Activated T-cell treated with anti-CD3 and anti-CD28 coated beads, Interleukin-2, amount 50 U/mL, for 72 hours (primary cell): ENCODE data around the gene PCDHGC5. TPM values are rescaled to one million over a fixed set of nuclear protein-coding genes. Genes with fewer than 3 reads are reported as not detected.
A peak's percentile ranks its signal among the peaks of the same experiment; 100 is the strongest.

Experiments
- ATAC-seq, 2 donors: fragments of 150-1000 bp; cut with Tn5 transposase; replicated peaks in 1 of 2; 2 replicates each; pipeline ENCODE4 v1.10.0; 2021; ENCODE audit warnings: moderate library complexity in 2 of 2, mild to moderate bottlenecking in 1 of 2
- DNase-seq, 2 donors: peaks; one replicate each; pipeline ENCODE4 v3.0.0; 2021 to 2022; ENCODE audit warnings: mixed read lengths in 1 of 2
- H3K27ac Mint-ChIP-seq: one replicate; pipeline ENCODE4 v1.8.0; 2022; ENCODE audit warnings: mild to moderate bottlenecking, moderate library complexity, mixed read lengths
- H3K27me3 Mint-ChIP-seq: one replicate; pipeline ENCODE4 v1.8.0; 2022; ENCODE audit warnings: low read depth, mixed read lengths
- H3K36me3 Mint-ChIP-seq, 2 donors: one replicate each; pipeline ENCODE4 v1.8.0; 2022; ENCODE audit warnings: mixed read lengths in 2 of 2, mild to moderate bottlenecking in 1 of 2; ENCODE audit not compliant: insufficient read depth in 2 of 2
- H3K4me1 Mint-ChIP-seq: one replicate; pipeline ENCODE4 v1.8.0; 2022; ENCODE audit warnings: low read depth, mixed read lengths
- H3K4me3 Mint-ChIP-seq, 2 donors: one replicate each; pipeline ENCODE4 v1.8.0; 2022; ENCODE audit warnings: mild to moderate bottlenecking in 2 of 2, mixed read lengths in 2 of 2, moderate library complexity in 2 of 2
- H3K9me3 Mint-ChIP-seq, 2 donors: one replicate each; pipeline ENCODE4 v1.8.0; 2022; ENCODE audit warnings: mixed read lengths in 2 of 2
- total RNA-seq, 2 donors: library from RNA; stranded (reverse); gene quantifications; one replicate each; pipeline ENCODE4 v1.2.3, GENCODE V29; 2022

The PCDHGC5 gene
- total RNA-seq, 2 donors from 2014 or later: not detected

GRCh38 chr5:141511771-141512325 lies 23.0 kb downstream of the PCDHGC5 start:
- no peak overlapping the region for H3K27ac Mint-ChIP-seq

GRCh38 chr5:141512390-141512910 lies 23.6 kb downstream of the PCDHGC5 start:
- ATAC-seq: peak; percentile 46 to 47
- H3K4me1 Mint-ChIP-seq: peaks cover 54% of the 10 kb centered on the region
- peak overlapping the region; percentile 43 for H3K27ac Mint-ChIP-seq
- peaks cover 1 to 3% of the 10 kb centered on the region in 2 donors for H3K36me3 Mint-ChIP-seq
- DNase-seq: peak; percentile 87 to 92
- peak overlapping the region; percentile 78 to 96 for H3K4me3 Mint-ChIP-seq
- H3K27me3 Mint-ChIP-seq: no peaks in the 10 kb centered on the region
- no peaks in the 10 kb centered on the region for H3K9me3 Mint-ChIP-seq

More at GRCh38 chr5:141511771-141512325, 23.0 kb downstream of the PCDHGC5 start:
- ATAC-seq (no peak), DNase-seq (no peak)
- Mint-ChIP-seq H3K4me1 (peaks cover 54% of the 10 kb centered on the region), H3K36me3 (peaks cover 1 to 2% of the 10 kb centered on the region in 2 donors), H3K9me3 (no peaks in the 10 kb centered on the region), H3K4me3 (no peak overlapping the region), H3K27me3 (no peaks in the 10 kb centered on the region)

- peak; percentile 48 to 67 for ATAC-seq
- H3K27me3 Mint-ChIP-seq: no peaks in the 10 kb centered on the region
- H3K36me3 Mint-ChIP-seq: peaks cover 2 to 3% of the 10 kb centered on the region in 2 donors
- peak overlapping the region; percentile 6 for H3K27ac Mint-ChIP-seq
- peak; percentile 36 to 41 for DNase-seq
- peaks cover 54% of the 10 kb centered on the region for H3K4me1 Mint-ChIP-seq
- H3K4me3 Mint-ChIP-seq: peak overlapping the region; percentile 78 to 96
- H3K9me3 Mint-ChIP-seq: no peaks in the 10 kb centered on the region
Observed at GRCh38 chr5:141512911-141513626, 24.2 kb downstream of the PCDHGC5 start.

GRCh38 chr5:141513627-141514329 lies 24.9 kb downstream of the PCDHGC5 start:
- peaks cover 3 to 4% of the 10 kb centered on the region in 2 donors for H3K36me3 Mint-ChIP-seq
- DNase-seq: peak; percentile 64 to 69
- peak overlapping the region; percentile 78 to 96 for H3K4me3 Mint-ChIP-seq
- ATAC-seq: peak; percentile 59 to 68
- peaks cover 54% of the 10 kb centered on the region for H3K4me1 Mint-ChIP-seq
- no peaks in the 10 kb centered on the region for H3K9me3 Mint-ChIP-seq
- no peaks in the 10 kb centered on the region for H3K27me3 Mint-ChIP-seq
- H3K27ac Mint-ChIP-seq: no peak overlapping the region

- peaks cover 47% of the 10 kb centered on the region for H3K4me1 Mint-ChIP-seq
- ATAC-seq: peak; percentile 5 to 12
- H3K36me3 Mint-ChIP-seq: peaks cover 3 to 4% of the 10 kb centered on the region in 2 donors
- no peak for DNase-seq
- peak overlapping the region; percentile 78 to 96 for H3K4me3 Mint-ChIP-seq
- H3K27me3 Mint-ChIP-seq: no peaks in the 10 kb centered on the region
- H3K27ac Mint-ChIP-seq: no peak overlapping the region
- no peaks in the 10 kb centered on the region for H3K9me3 Mint-ChIP-seq
Observed at GRCh38 chr5:141514330-141515133, 25.7 kb downstream of the PCDHGC5 start.

- H3K4me3 Mint-ChIP-seq: no peak overlapping the region
- H3K4me1 Mint-ChIP-seq: peaks cover 47% of the 10 kb centered on the region
- no peaks in the 10 kb centered on the region for H3K27me3 Mint-ChIP-seq
- H3K9me3 Mint-ChIP-seq: no peaks in the 10 kb centered on the region
- ATAC-seq: no peak
- H3K36me3 Mint-ChIP-seq: peaks cover 3 to 8% of the 10 kb centered on the region in 2 donors
- DNase-seq: no peak
- H3K27ac Mint-ChIP-seq: no peak overlapping the region
Observed at GRCh38 chr5:141515141-141515540, 26.3 kb downstream of the PCDHGC5 start.

GRCh38 chr5:141515946-141516671 lies 27.2 kb downstream of the PCDHGC5 start:
- Mint-ChIP-seq H3K4me3 (no peak overlapping the region), H3K9me3 (no peaks in the 10 kb centered on the region), H3K4me1 (peaks cover 57% of the 10 kb centered on the region), H3K36me3 (peaks cover 6 to 14% of the 10 kb centered on the region in 2 donors), H3K27ac (peak overlapping the region; percentile 41), H3K27me3 (no peaks in the 10 kb centered on the region)
- ATAC-seq (no peak), DNase-seq (no peak)

- H3K9me3 Mint-ChIP-seq: no peaks in the 10 kb centered on the region
- peaks cover 6 to 14% of the 10 kb centered on the region in 2 donors for H3K36me3 Mint-ChIP-seq
- peaks cover 60% of the 10 kb centered on the region for H3K4me1 Mint-ChIP-seq
- no peak overlapping the region for H3K27ac Mint-ChIP-seq
- no peaks in the 10 kb centered on the region for H3K27me3 Mint-ChIP-seq
- DNase-seq (no peak), ATAC-seq (no peak)
- H3K4me3 Mint-ChIP-seq: no peak overlapping the region
Observed at GRCh38 chr5:141516672-141517025, 27.8 kb downstream of the PCDHGC5 start.

GRCh38 chr5:141517312-141517711 lies 28.4 kb downstream of the PCDHGC5 start:
- peaks cover 6 to 17% of the 10 kb centered on the region in 2 donors for H3K36me3 Mint-ChIP-seq
- ATAC-seq (no peak), DNase-seq (no peak)
- peaks cover 63% of the 10 kb centered on the region for H3K4me1 Mint-ChIP-seq
- H3K27ac Mint-ChIP-seq: no peak overlapping the region
- no peaks in the 10 kb centered on the region for H3K9me3 Mint-ChIP-seq
- H3K27me3 Mint-ChIP-seq: no peaks in the 10 kb centered on the region
- H3K4me3 Mint-ChIP-seq: no peak overlapping the region

GRCh38 chr5:141517880-141518617 lies 29.2 kb downstream of the PCDHGC5 start:
- Mint-ChIP-seq H3K4me3 (no peak overlapping the region), H3K9me3 (no peaks in the 10 kb centered on the region), H3K27me3 (no peaks in the 10 kb centered on the region), H3K4me1 (peaks cover 63% of the 10 kb centered on the region), H3K27ac (no peak overlapping the region), H3K36me3 (peaks cover 4 to 18% of the 10 kb centered on the region in 2 donors)
- DNase-seq (no peak), ATAC-seq (no peak)

- ATAC-seq: no peak
- Mint-ChIP-seq H3K4me3 (no peak overlapping the region), H3K27me3 (no peaks in the 10 kb centered on the region), H3K4me1 (peaks cover 61% of the 10 kb centered on the region), H3K27ac (no peak overlapping the region), H3K9me3 (no peaks in the 10 kb centered on the region), H3K36me3 (peaks cover 3 to 18% of the 10 kb centered on the region in 2 donors)
- no peak for DNase-seq
Observed at GRCh38 chr5:141518618-141519015, 29.7 kb downstream of the PCDHGC5 start.
